GM21515 (cell line): ENCODE data around the gene OR2T12.
"Not testable (repeated sequence)": the region's sequence is repeated elsewhere in the genome, so short reads cannot be mapped to it uniquely, and the experiment has no call there.

Experiments
- ATAC-seq: cut with Tn5 transposase; IDR thresholded peaks from one replicate; pipeline ENCODE4 v1.9.1; 2021; ENCODE audit not compliant: unreplicated experiment

Gene OR2T12

GRCh38 chr1:248303324-248303723 is at the start of gene OR2T12:
Gene OR2T12 (minus strand): TSS chr1:248303424. CDS start chr1:248295578, 7,846 bp downstream.
- ATAC-seq: no peak

GRCh38 chr1:248348475-248348874 is 45.3 kb upstream of the OR2T12 start, which contains the start of gene OR14C36:
Gene OR14C36 (plus strand): TSS chr1:248348775. CDS start chr1:248348775, 0 bp downstream.
- ATAC-seq: no peak

- no peak for ATAC-seq
Measured at GRCh38 chr1:248343451-248343850, 40.2 kb upstream of the OR2T12 start.

GRCh38 chr1:248324468-248324867 is 21.2 kb upstream of the OR2T12 start, which contains the start of gene OR2M7:
Gene OR2M7 (minus strand): TSS chr1:248324568. CDS start chr1:248324568, 0 bp downstream.
- no peak for ATAC-seq

GRCh38 chr1:248316796-248317195 is 13.6 kb upstream of the OR2T12 start:
- no peak for ATAC-seq

- ATAC-seq: not testable (repeated sequence)
Measured at GRCh38 chr1:248306740-248307139, 3.5 kb upstream of the OR2T12 start.

GRCh38 chr1:248306103-248306502 is 2.9 kb upstream of the OR2T12 start:
- ATAC-seq: no peak

GRCh38 chr1:248305672-248306071 is 2.4 kb upstream of the OR2T12 start:
- not testable (repeated sequence) for ATAC-seq

- ATAC-seq: no peak
Measured at GRCh38 chr1:248288391-248288790, 14.8 kb downstream of the OR2T12 start.

GRCh38 chr1:248277876-248278275 is 25.3 kb downstream of the OR2T12 start, which contains the start of gene OR2T33:
Gene OR2T33 (minus strand): TSS chr1:248277976. CDS start chr1:248273814, 4,162 bp downstream.
- no peak for ATAC-seq

GRCh38 chr1:248273225-248273624 is 30.0 kb downstream of the OR2T12 start:
- not testable (repeated sequence) for ATAC-seq

- no peak for ATAC-seq
Measured at GRCh38 chr1:248268178-248268577, 35.0 kb downstream of the OR2T12 start.

- ATAC-seq: not testable (repeated sequence)
Measured at GRCh38 chr1:248259309-248259708, 43.9 kb downstream of the OR2T12 start.

- ATAC-seq: peak; percentile 92
Measured at GRCh38 chr1:248243204-248243603, 60.0 kb downstream of the OR2T12 start.
